Activated CD4-positive, alpha-beta T cell treated with anti-CD3 and anti-CD28 coated beads for 48 hours (primary cell): ENCODE measurements around the gene STRN.
"Not testable (repeated sequence)": the region's sequence is repeated elsewhere in the genome, so short reads cannot be mapped to it uniquely, and the experiment has no call there.

ENCODE experiments used
- DNase-seq: peaks from one replicate; pipeline ENCODE4 v3.0.0-alpha.2; 2020

STRN gene

GRCh38 chr2:36963734-36964133, 2.6 kb downstream of the STRN start:
- no peak for DNase-seq

- no peak for DNase-seq
Measured at GRCh38 chr2:36963106-36963505, 3.2 kb downstream of the STRN start.

- DNase-seq = no peak
Measured at GRCh38 chr2:36960773-36961172, 5.6 kb downstream of the STRN start.

GRCh38 chr2:36960005-36960675, 6.2 kb downstream of the STRN start:
- DNase-seq = no peak

GRCh38 chr2:36954977-36955607, 11.2 kb downstream of the STRN start:
- DNase-seq = no peak

GRCh38 chr2:36952748-36953197, 13.6 kb downstream of the STRN start:
- no peak for DNase-seq

GRCh38 chr2:36951574-36951973, 14.8 kb downstream of the STRN start:
- no peak for DNase-seq

GRCh38 chr2:36951027-36951518, 15.3 kb downstream of the STRN start:
- no peak for DNase-seq

- no peak for DNase-seq
Measured at GRCh38 chr2:36949845-36950244, 16.5 kb downstream of the STRN start.

- DNase-seq = not testable (repeated sequence)
Measured at GRCh38 chr2:36945240-36945639, 21.1 kb downstream of the STRN start.

GRCh38 chr2:36941867-36942266, 24.5 kb downstream of the STRN start:
- no peak for DNase-seq

- not testable (repeated sequence) for DNase-seq
Measured at GRCh38 chr2:36936526-36936925, 29.8 kb downstream of the STRN start.

GRCh38 chr2:36931688-36932087, 34.6 kb downstream of the STRN start:
- DNase-seq = not testable (repeated sequence)

GRCh38 chr2:36930787-36931410, 35.4 kb downstream of the STRN start:
- DNase-seq = not testable (repeated sequence)

GRCh38 chr2:36926175-36927132, 39.9 kb downstream of the STRN start:
- not testable (repeated sequence) for DNase-seq

- DNase-seq = peak; percentile 30
Measured at GRCh38 chr2:36922629-36923028, 43.7 kb downstream of the STRN start.

GRCh38 chr2:36921984-36922383, 44.4 kb downstream of the STRN start:
- no peak for DNase-seq

GRCh38 chr2:36919041-36919837, 47.1 kb downstream of the STRN start:
- DNase-seq = no peak

GRCh38 chr2:36918307-36918706, 48.0 kb downstream of the STRN start:
- no peak for DNase-seq

- no peak for DNase-seq
Measured at GRCh38 chr2:36915627-36916026, 50.7 kb downstream of the STRN start.

- no peak for DNase-seq
Measured at GRCh38 chr2:36912695-36913094, 53.6 kb downstream of the STRN start.

- no peak for DNase-seq
Measured at GRCh38 chr2:36911012-36911411, 55.3 kb downstream of the STRN start.
